IMR-90 (cell line): Measurements from ENCODE around the gene ARRB1. TPM values are rescaled to one million over a fixed set of nuclear protein-coding genes. Genes with fewer than 3 reads are reported as not detected.
"Not testable (repeated sequence)": the region's sequence is repeated elsewhere in the genome, so short reads cannot be mapped to it uniquely, and the experiment has no call there.

ENCODE experiments used
- ATAC-seq: fragments of 200-7000 bp; cut with Tn5 transposase; 2 replicates; pipeline ENCODE4 v1.9.1; 2020; ENCODE audit warnings: low read depth, mild to moderate bottlenecking, moderate library complexity
- BruUV-seq: library from RNA; stranded (reverse); fragments of 400-500 nt; replicated peaks from 2 replicates; lab custom pipeline; 2021; lab: Mats Ljungman, UMichigan
- CTCF ChIA-PET: fragments of 300-600 bp; formaldehyde crosslinking; extraction: SDS; loops from one replicate; lab custom pipeline; 2021; ENCODE audit warnings: antibody characterized with exemption; lab: Yijun Ruan, JAX
- POLR2A ChIA-PET: fragments of 300-600 bp; sonication (Branson Sonifier 250); formaldehyde crosslinking; loops from one replicate; lab custom pipeline; 2022; ENCODE audit warnings: antibody characterized with exemption; ENCODE audit not compliant: unreplicated experiment; lab: Charles Lee
- DNase-seq: peaks from one replicate; pipeline ENCODE4 v3.0.0; 2013
- H2AFZ ChIP-seq: replicated peaks from 2 replicates; pipeline ENCODE3; 2013; ENCODE audit warnings: low read length, mild to moderate bottlenecking; ENCODE audit not compliant: poor library complexity
- H2AK5ac ChIP-seq: 2 replicates; pipeline ENCODE4 v1.6.1; 2013; ENCODE audit warnings: low read depth, low read length, inconsistent platforms
- H2AK9ac ChIP-seq: replicated peaks from 2 replicates; pipeline ENCODE3; 2013; ENCODE audit warnings: mild to moderate bottlenecking, low read depth, low read length, moderate library complexity; ENCODE audit not compliant: poor library complexity
- H2BK120ac ChIP-seq: 2 replicates; pipeline ENCODE4 v1.6.1; 2013; ENCODE audit warnings: low read depth, low read length, inconsistent platforms
- H2BK15ac ChIP-seq: 3 replicates; pipeline ENCODE4 v1.6.1; 2013; ENCODE audit warnings: low read depth, low read length, inconsistent platforms
- H2BK20ac ChIP-seq: 2 replicates; pipeline ENCODE4 v1.6.1; 2013; ENCODE audit warnings: low read depth, mild to moderate bottlenecking, inconsistent platforms, low read length, moderate library complexity
- H2BK5ac ChIP-seq: 2 replicates; pipeline ENCODE4 v1.6.1; 2013; ENCODE audit warnings: mild to moderate bottlenecking, low read depth, low read length, inconsistent platforms; ENCODE audit not compliant: poor library complexity, severe bottlenecking
- H3K14ac ChIP-seq: replicated peaks from 2 replicates; pipeline ENCODE4 v1.6.1; 2013; ENCODE audit warnings: low read depth, low read length, inconsistent platforms
- H3K18ac ChIP-seq: 2 replicates; pipeline ENCODE4 v1.6.1; 2013; ENCODE audit warnings: low read depth, low read length, control low read depth
- H3K23ac ChIP-seq: 2 replicates; pipeline ENCODE4 v1.6.1; 2013; ENCODE audit warnings: low read depth, low read length, inconsistent platforms
- H3K27ac ChIP-seq: 2 replicates; pipeline ENCODE4 v1.5.1; 2013; ENCODE audit warnings: mild to moderate bottlenecking, control low read depth, low read length; ENCODE audit not compliant: insufficient read depth
- H3K27me3 ChIP-seq: 2 replicates; pipeline ENCODE4 v1.6.1; 2013; ENCODE audit warnings: low read length; ENCODE audit not compliant: control insufficient read depth, insufficient read depth
- H3K36me3 ChIP-seq: 2 replicates; pipeline ENCODE4 v1.6.1; 2013; ENCODE audit warnings: low read length, mixed read lengths; ENCODE audit not compliant: control insufficient read depth, insufficient read depth
- H3K4ac ChIP-seq: 2 replicates; pipeline ENCODE4 v1.6.1; 2013; ENCODE audit warnings: low read depth, low read length, inconsistent platforms
- H3K4me1 ChIP-seq: 2 replicates; pipeline ENCODE4 v1.6.1; 2013; ENCODE audit warnings: low read length, mixed read lengths; ENCODE audit not compliant: control insufficient read depth, insufficient read depth
- H3K4me2 ChIP-seq: 2 replicates; pipeline ENCODE4 v1.6.1; 2013; ENCODE audit warnings: low read depth, mild to moderate bottlenecking, control low read depth, low read length, moderate library complexity
- H3K4me3 ChIP-seq: 2 replicates; pipeline ENCODE4 v1.5.1; 2013; ENCODE audit warnings: low read depth, mild to moderate bottlenecking, control low read depth, low read length, moderate library complexity; ENCODE audit not compliant: insufficient read depth
- H3K56ac ChIP-seq: 2 replicates; pipeline ENCODE4 v1.6.1; 2013; ENCODE audit warnings: low read length, inconsistent platforms; ENCODE audit not compliant: insufficient read depth; ENCODE audit errors: extremely low read depth
- H3K79me1 ChIP-seq, 2 experiments: 2 replicates each; pipeline ENCODE4 v1.6.1; 2013; ENCODE audit warnings: low read length in 2 of 2, inconsistent platforms in 1 of 2, low read depth in 1 of 2
- H3K9ac ChIP-seq: 2 replicates; pipeline ENCODE4 v1.6.1; 2013; ENCODE audit warnings: low read depth, low read length, control low read depth
- H3K9me1 ChIP-seq: 2 replicates; pipeline ENCODE4 v1.6.1; 2013; ENCODE audit warnings: low read length, inconsistent platforms; ENCODE audit not compliant: insufficient read depth
- H3K9me3 ChIP-seq: 2 replicates; pipeline ENCODE4 v1.6.1; 2013; ENCODE audit warnings: low read length; ENCODE audit not compliant: control insufficient read depth, insufficient read depth
- H4K20me1 ChIP-seq: 2 replicates; pipeline ENCODE4 v1.6.1; 2013; ENCODE audit warnings: low read length, inconsistent platforms; ENCODE audit not compliant: insufficient read depth
- H4K5ac ChIP-seq: 2 replicates; pipeline ENCODE4 v1.6.1; 2013; ENCODE audit warnings: mild to moderate bottlenecking, low read depth, low read length, control low read depth
- H4K8ac ChIP-seq, 2 experiments: 2 replicates each; pipeline ENCODE4 v1.6.1; 2013; ENCODE audit warnings: low read depth in 2 of 2, low read length in 2 of 2, control low read depth in 1 of 2, inconsistent platforms in 1 of 2
- H4K91ac ChIP-seq: 2 replicates; pipeline ENCODE4 v1.6.1; 2013; ENCODE audit warnings: low read depth, low read length, inconsistent platforms; ENCODE audit not compliant: insufficient read depth
- BHLHE40 ChIP-seq: fragments of 150-350 bp; IDR thresholded peaks from 2 replicates; pipeline ENCODE4 v1.6.1; 2016; ENCODE audit warnings: mild to moderate bottlenecking, low read depth, low read length
- MAFK ChIP-seq: IDR thresholded peaks from 2 replicates; pipeline ENCODE4 v1.6.1; 2012; ENCODE audit warnings: low read depth, low read length, improper control_type of control experiment
- NFE2L2 ChIP-seq: fragments of 150-350 bp; IDR thresholded peaks from 2 replicates; pipeline ENCODE4 v1.6.1; 2016; ENCODE audit warnings: low read depth, mild to moderate bottlenecking, low read length
- RAD21 ChIP-seq: IDR thresholded peaks from 2 replicates; pipeline ENCODE4 v1.6.1; 2012; ENCODE audit warnings: low read length, improper control_type of control experiment
- RCOR1 ChIP-seq: IDR thresholded peaks from 2 replicates; pipeline ENCODE4 v1.6.1; 2012; ENCODE audit warnings: mild to moderate bottlenecking, low read length, improper control_type of control experiment; ENCODE audit not compliant: insufficient replicate concordance
- RFX5 ChIP-seq: IDR thresholded peaks from 2 replicates; pipeline ENCODE4 v1.8.0; 2012; ENCODE audit warnings: low read depth, mild to moderate bottlenecking, low read length, moderate library complexity
- WGBS, 2 experiments: methylation state at CpG; one replicate each; pipeline versions ENCODE4 v1.1.5 to v1.1.7; 2013; ENCODE audit warnings: missing lambda C conversion rate in 2 of 2; ENCODE audit not compliant: insufficient read length in 1 of 2; ENCODE audit errors: extremely low coverage in 2 of 2; 5-methylcytosine and 5-hydroxymethylcytosine counted together
- dilution Hi-C: fragments of 300-500 bp; cut with HindIII; formaldehyde crosslinking; loops from one replicate; pipeline ENCODE4 v1.14.3; 2018; ENCODE audit warnings: low sequenced_read_pairs; ENCODE audit not compliant: unreplicated experiment
- in situ Hi-C: fragments of 300-500 bp; cut with MboI; formaldehyde crosslinking; loops from 3 replicates; pipeline ENCODE4 v1.14.3; 2019; ENCODE audit warnings: low sequenced_read_pairs, inconsistent platforms, mixed read lengths
- intact Hi-C: fragments of 100-400 bp; cut with micrococcal nuclease; formaldehyde crosslinking; loops from 2 replicates; pipeline ENCODE4 v1.10.0; 2022
- polyA plus RNA-seq, 3 experiments: library from polyadenylated mRNA; depleted of rRNA; stranded (reverse); fragments of >200 nt; gene quantifications; 2 replicates each; pipeline ENCODE4 v1.2.3, GENCODE V29; 2012; ENCODE audit warnings: low replicate concordance in 1 of 3
- total RNA-seq: library from RNA; depleted of rRNA; stranded (reverse); fragments of >200 nt; gene quantifications from 2 replicates; pipeline ENCODE4 v1.2.3, GENCODE V29; 2012

The ARRB1 gene
- total and polyA plus RNA-seq, 2 of the 4 experiments (the other 2 are of a cell fraction): 11.0 to 17.4 TPM

DNA sequence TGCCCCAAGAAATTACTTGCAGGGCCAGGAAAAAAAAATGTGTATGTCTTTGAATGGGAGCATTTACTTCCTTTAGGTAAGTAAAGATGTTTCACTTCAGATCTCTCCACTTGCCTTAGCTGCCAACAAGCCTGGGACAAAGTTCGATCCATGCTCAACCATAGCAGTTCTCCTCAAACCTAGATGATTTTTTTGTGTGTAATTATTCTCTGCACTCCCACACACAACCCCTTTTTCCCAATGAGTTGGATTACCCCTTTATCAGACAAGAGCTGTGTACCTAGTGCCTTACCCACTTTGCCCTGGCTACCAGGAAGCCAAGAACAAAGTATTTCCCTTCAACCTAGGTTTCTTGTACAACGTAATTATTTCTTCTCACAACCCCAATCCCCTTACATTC, 75.3 kb downstream of the ARRB1 start (continued):
- TF ChIP-seq RCOR1: no peak
- no peak for TF ChIP-seq NFE2L2

DNA sequence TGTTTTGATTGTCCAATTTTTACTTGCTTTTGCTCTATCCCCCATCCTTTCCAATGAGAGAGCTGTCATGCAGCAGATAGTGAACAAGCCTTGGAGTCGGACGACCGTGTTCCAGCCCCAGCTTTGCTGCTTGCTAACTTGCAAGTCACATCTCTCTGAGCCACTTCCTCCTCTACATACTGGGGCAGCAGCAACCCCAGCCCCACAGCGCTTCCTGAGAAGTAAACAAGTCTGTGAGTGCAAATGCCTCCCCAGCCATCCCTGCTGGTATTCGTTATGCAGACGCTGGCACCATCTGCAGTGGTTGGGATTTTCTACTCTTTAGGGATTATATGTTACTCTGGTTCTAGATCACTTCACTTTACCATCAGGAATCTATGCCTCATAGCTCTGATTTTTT, 75.9 kb downstream of the ARRB1 start:
- no peak overlapping the region for H3K4ac ChIP-seq
- ATAC-seq: peak; percentile 15; the same call in 1 of the 2 replicates
- intact Hi-C loops: no loop called here
- H2AK9ac ChIP-seq: no peak overlapping the region
- no peak overlapping the region for H2AK5ac ChIP-seq
- H3K9ac ChIP-seq: no peak overlapping the region
- H2BK20ac ChIP-seq: no peak overlapping the region
- no peak overlapping the region for H3K56ac ChIP-seq
- no peak overlapping the region for H4K5ac ChIP-seq
- no peak overlapping the region for H4K8ac ChIP-seq
- dilution Hi-C loops: no loop called here
- no peak overlapping the region for H3K27ac ChIP-seq
- in situ Hi-C loops: loop anchor here (5.0 to 25.0 kb wide), 2 partner anchors 107 to 262 kb away; partner anchors contain the start of gene GDPD5
- H3K9me1 ChIP-seq: no peaks in the 10 kb centered on the region
- no peaks in the 10 kb centered on the region for H3K9me3 ChIP-seq
- no peak overlapping the region for H2BK15ac ChIP-seq
- peaks cover 21% of the 10 kb centered on the region; the same call in 1 of the 2 replicates for H3K36me3 ChIP-seq
- H4K20me1 ChIP-seq: peaks cover 3% of the 10 kb centered on the region; the same call in 1 of the 2 replicates
- CTCF ChIA-PET: interaction anchor here (0.8 kb wide), 1 partner anchor 50 kb away, joined by 3 read pairs; no protein-coding TSS in a partner anchor
- TF ChIP-seq MAFK (no peak), BHLHE40 (no peak), RAD21 (no peak), RFX5 (no peak)
- no peak overlapping the region for H4K91ac ChIP-seq
- no peak overlapping the region for H3K23ac ChIP-seq
- no peak overlapping the region for H2BK5ac ChIP-seq
- no peak overlapping the region for H3K4me2 ChIP-seq
- H3K4me3 ChIP-seq: no peak overlapping the region
- H3K18ac ChIP-seq: no peak overlapping the region
- H2AFZ ChIP-seq: no peak overlapping the region
- POLR2A ChIA-PET: no interaction called here
- H3K79me1 ChIP-seq: no peaks in the 10 kb centered on the region
- H2BK120ac ChIP-seq: no peak overlapping the region
- peaks cover 2% of the 10 kb centered on the region for H3K4me1 ChIP-seq
- H3K27me3 ChIP-seq: no peaks in the 10 kb centered on the region; the same call in 1 of the 2 replicates
- no peak overlapping the region for H3K14ac ChIP-seq
- WGBS, 2 experiments: no CpG with 5 or more reads among the region's 6 CpGs
- BruUV-seq: no TSS peak
- DNase-seq: peak; percentile 13

DNA sequence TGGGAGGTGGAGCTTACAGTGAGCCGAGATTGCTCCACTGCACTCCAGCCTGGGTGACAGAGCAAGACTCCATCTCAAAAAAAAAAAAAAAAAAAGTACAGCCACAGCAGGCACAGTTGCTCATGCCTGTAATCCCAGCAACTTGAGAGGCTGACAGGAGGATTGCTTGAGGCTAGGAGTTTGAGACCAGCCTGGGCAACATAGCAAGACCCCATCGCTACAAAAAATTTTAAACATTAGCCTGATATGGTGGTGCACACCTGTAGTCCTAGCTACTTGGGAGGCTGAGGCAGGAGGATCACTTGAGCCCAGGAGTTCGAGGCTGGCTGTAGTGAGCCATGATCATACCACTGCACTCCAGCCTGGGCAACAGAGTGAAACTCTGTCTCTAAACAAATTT, 76.7 kb downstream of the ARRB1 start:
- H3K27ac ChIP-seq, intact Hi-C loops, H3K56ac ChIP-seq, POLR2A ChIA-PET, H3K9me1 ChIP-seq, H3K9ac ChIP-seq, H2BK120ac ChIP-seq, H2BK15ac ChIP-seq, H2BK5ac ChIP-seq, H4K5ac ChIP-seq, ATAC-seq, H3K4me3 ChIP-seq, H3K27me3 ChIP-seq, H3K4ac ChIP-seq, H3K23ac ChIP-seq, DNase-seq, H2BK20ac ChIP-seq, H4K91ac ChIP-seq, H2AK5ac ChIP-seq, BruUV-seq, H3K18ac ChIP-seq, H3K9me3 ChIP-seq, H2AFZ ChIP-seq, H2AK9ac ChIP-seq, H4K20me1 ChIP-seq, H3K4me1 ChIP-seq, H3K14ac ChIP-seq, dilution Hi-C loops, H3K79me1 ChIP-seq, H4K8ac ChIP-seq, H3K4me2 ChIP-seq: not testable (repeated sequence)
- peaks cover 21% of the 10 kb centered on the region; the same call in 1 of the 2 replicates for H3K36me3 ChIP-seq
- in situ Hi-C loops: loop anchor here (5.0 to 25.0 kb wide), 2 partner anchors 108 to 263 kb away; partner anchors contain the start of gene GDPD5
- CTCF ChIA-PET: interaction anchor here (0.8 kb wide), 1 partner anchor 51 kb away, joined by 3 read pairs; no protein-coding TSS in a partner anchor
- no CpG with 5 or more reads among the region's 3 CpGs for WGBS, 2 experiments
